ENCODE measurements around the gene EMILIN2.
"Not testable (repeated sequence)": the region's sequence is repeated elsewhere in the genome, so short reads cannot be mapped to it uniquely, and the experiment has no call there.

EMILIN2 gene

GRCh38 chr18:2799369-2799768, 47.4 kb upstream of the EMILIN2 start:
- H3K36me3 ChIP-seq (ENCODE audit: control insufficient read depth in 2 of 2, insufficient read depth in 1 of 2, low read length in 2 of 2) = peaks cover 26 to 65% of the 10 kb centered on the region in 2 experiments

GRCh38 chr18:2805970-2806943, 40.5 kb upstream of the EMILIN2 start:
- no peaks in the 10 kb centered on the region for H3K9me3 ChIP-seq (ENCODE audit: control insufficient read depth, insufficient read depth, low read depth, low read length)
- H3K4me1 ChIP-seq (ENCODE audit: control insufficient read depth, insufficient read depth, low read length) = no peaks in the 10 kb centered on the region
- CTCF ChIA-PET = interaction anchor here (0.7 kb wide), 1 partner anchor 25 kb away, joined by 3 read pairs; no protein-coding TSS in a partner anchor
- POLR2A ChIA-PET = no interaction called here
- H3K36me3 ChIP-seq (ENCODE audit: control insufficient read depth in 2 of 2, insufficient read depth in 1 of 2, low read length in 2 of 2) = peaks cover 4 to 16% of the 10 kb centered on the region in 2 experiments; a peak in 2 of 3 replicates
- TF ChIP-seq PRDM10 (tag by site-specific recombination; IDR thresholded peaks at IDR 0.05) = 0 out of 2 replicates have a peak, but pooled peaks have one; percentile 10
- TF ChIP-seq ZIC2 (tag by site-specific recombination; IDR thresholded peaks at IDR 0.05) = no peak
- no peak overlapping the region for H3K27ac ChIP-seq (ENCODE audit: extremely low read depth, low read depth, low read length)
- H3K4me3 ChIP-seq (ENCODE audit: low read depth, low read length) = no peak overlapping the region

More at GRCh38 chr18:2799369-2799768, 47.4 kb upstream of the EMILIN2 start:
- no peak overlapping the region for H3K4me3 ChIP-seq (ENCODE audit: low read depth, low read length)
- H3K4me1 ChIP-seq (ENCODE audit: control insufficient read depth, insufficient read depth, low read length) = no peaks in the 10 kb centered on the region
- H3K9me3 ChIP-seq (ENCODE audit: control insufficient read depth, insufficient read depth, low read depth, low read length) = no peaks in the 10 kb centered on the region
- CTCF ChIA-PET = no interaction called here
- POLR2A ChIA-PET = no interaction called here
- TF ChIP-seq GLIS1 (tag by site-specific recombination; IDR thresholded peaks at IDR 0.05) (no peak), ZFP3 (tag by site-specific recombination; IDR thresholded peaks at IDR 0.05; ENCODE audit: low read depth) (no peak), ZBTB8A (tag by site-specific recombination; IDR thresholded peaks at IDR 0.05) (no peak), ZNF600 (tag by site-specific recombination; IDR thresholded peaks at IDR 0.05) (no peak), ZNF792 (tag by site-specific recombination; IDR thresholded peaks at IDR 0.05) (no peak), ZNF664 (tag by site-specific recombination; IDR thresholded peaks at IDR 0.05) (no peak), ZBTB10 (tag by site-specific recombination; IDR thresholded peaks at IDR 0.05) (no peak), ZNF473 (tag by site-specific recombination; IDR thresholded peaks at IDR 0.05) (no peak), ZNF311 (tag by site-specific recombination; IDR thresholded peaks at IDR 0.05; ENCODE audit: borderline replicate concordance) (no peak), TRIM28 (IDR thresholded peaks at IDR 0.05; ENCODE audit: borderline replicate concordance, low read length) (no peak), ZNF169 (tag by site-specific recombination; IDR thresholded peaks at IDR 0.05) (no peak), ZBTB1 (tag by site-specific recombination; IDR thresholded peaks at IDR 0.05) (no peak), KLF1 (tag by site-specific recombination; IDR thresholded peaks at IDR 0.05) (no peak), ZNF184 (tag by site-specific recombination; IDR thresholded peaks at IDR 0.05) (no peak), ZNF48 (tag by site-specific recombination; IDR thresholded peaks at IDR 0.05) (no peak), ZNF266 (tag by site-specific recombination; IDR thresholded peaks at IDR 0.05; ENCODE audit: low read depth) (no peak), ZNF596 (tag by site-specific recombination; IDR thresholded peaks at IDR 0.05) (no peak), ZNF354C (tag by site-specific recombination; IDR thresholded peaks at IDR 0.05; ENCODE audit: borderline replicate concordance, low read depth) (no peak), ZNF660 (tag by site-specific recombination; IDR thresholded peaks at IDR 0.05) (no peak)
- H3K27ac ChIP-seq (ENCODE audit: extremely low read depth, low read depth, low read length) = no peak overlapping the region

- H3K36me3 ChIP-seq (ENCODE audit: control insufficient read depth in 2 of 2, insufficient read depth in 1 of 2, low read length in 2 of 2); H3K27ac ChIP-seq (ENCODE audit: extremely low read depth, low read depth, low read length); POLR2A ChIA-PET; H3K9me3 ChIP-seq (ENCODE audit: control insufficient read depth, insufficient read depth, low read depth, low read length); H3K4me1 ChIP-seq (ENCODE audit: control insufficient read depth, insufficient read depth, low read length); H3K4me3 ChIP-seq (ENCODE audit: low read depth, low read length): not testable (repeated sequence)
- CTCF ChIA-PET = interaction anchor here (0.6 kb wide), 1 partner anchor 387 kb away, joined by 4 read pairs; no protein-coding TSS in a partner anchor
Observed at GRCh38 chr18:2808640-2809039, 38.2 kb upstream of the EMILIN2 start.

All from HEK293 (cell line).